ENCODE measurements around the gene APOE.

Gene APOE

GRCh38 chr19:44954278-44954648 is 48.7 kb downstream of the APOE start:
- H2BK15ac ChIP-seq (ENCODE audit: low read length), result no peak overlapping the region
- no peak overlapping the region for H3K4ac ChIP-seq (ENCODE audit: low read length)
- peak overlapping the region; percentile 74 for H3K4me2 ChIP-seq (ENCODE audit: insufficient read depth, low read length, poor library complexity, severe bottlenecking)
- H4K91ac ChIP-seq (ENCODE audit: low read depth, low read length, poor library complexity), result no peak overlapping the region
- no CpG with 5 or more reads among the region's 13 CpGs for WGBS, 2 donors (ENCODE audit: extremely low coverage in 2 of 2, insufficient read length in 2 of 2, insufficient replicate concordance in 1 of 2)
- H2BK12ac ChIP-seq (ENCODE audit: low read length), result no peak overlapping the region
- H4K8ac ChIP-seq (ENCODE audit: low read depth, low read length), result no peak overlapping the region
- H3K14ac ChIP-seq (ENCODE audit: low read length), result no peak overlapping the region
- H2BK5ac ChIP-seq (ENCODE audit: low read length), result no peak overlapping the region
- H3K79me1 ChIP-seq (ENCODE audit: low read depth, low read length), result peaks cover 15% of the 10 kb centered on the region
- peak overlapping the region; percentile 68 to 84 for H3K4me3 ChIP-seq (ENCODE audit: low read length in 2 of 2)
- H3K18ac ChIP-seq (ENCODE audit: low read length), result peak overlapping the region; percentile 51
- DNase-seq (ENCODE audit: low spot score), result no peak
- H2BK120ac ChIP-seq (ENCODE audit: low read depth, low read length), result no peak overlapping the region
- peaks cover 6 to 11% of the 10 kb centered on the region in 2 donors for H3K4me1 ChIP-seq (ENCODE audit: control insufficient read depth in 2 of 2, insufficient read depth in 1 of 2, low read depth in 1 of 2, low read length in 2 of 2)
- no peak overlapping the region for H3K23ac ChIP-seq (ENCODE audit: low read depth, low read length, poor library complexity)
- H3K27me3 ChIP-seq (ENCODE audit: control insufficient read depth in 3 of 3, insufficient read depth in 3 of 3, low read depth in 1 of 3, low read length in 3 of 3), result no peaks in the 10 kb centered on the region
- no peak overlapping the region for H2AK5ac ChIP-seq (ENCODE audit: low read depth, low read length)
- peak overlapping the region; percentile 89 for H3K27ac ChIP-seq (replicated peaks; ENCODE audit: low read length)
- peak overlapping the region; percentile 81 for H3K9ac ChIP-seq (ENCODE audit: low read depth, low read length, poor library complexity)
- H3K9me3 ChIP-seq (replicated peaks in 1 of 2; ENCODE audit: control insufficient read depth in 2 of 2, insufficient read depth in 1 of 2, low read depth in 1 of 2, low read length in 2 of 2), result no peaks in the 10 kb centered on the region
- H3K36me3 ChIP-seq (replicated peaks in 1 of 2; ENCODE audit: control insufficient read depth in 2 of 2, insufficient read depth in 2 of 2, low read length in 2 of 2), result peaks cover 5 to 8% of the 10 kb centered on the region in 2 donors
- peak overlapping the region; percentile 88 for H2AFZ ChIP-seq (ENCODE audit: low read length)

- peak within 1 kb of the TSS; percentile 87 for H3K23ac ChIP-seq (ENCODE audit: low read depth, low read length, poor library complexity)
- WGBS, 2 donors (ENCODE audit: extremely low coverage in 2 of 2, insufficient read length in 2 of 2, insufficient replicate concordance in 1 of 2), result no CpG with 5 or more reads among the region's 65 CpGs
- H2AK5ac ChIP-seq (ENCODE audit: low read depth, low read length), result no peak within 1 kb of the TSS
- no peak within 1 kb of the TSS for H3K4ac ChIP-seq (ENCODE audit: low read length)
- H2BK5ac ChIP-seq (ENCODE audit: low read length), result peak within 1 kb of the TSS; percentile 92
- peaks cover 6 to 11% of the 10 kb centered on the region in 2 donors for H3K4me1 ChIP-seq (ENCODE audit: control insufficient read depth in 2 of 2, insufficient read depth in 1 of 2, low read depth in 1 of 2, low read length in 2 of 2)
- no peaks in the 10 kb centered on the region for H3K9me3 ChIP-seq (replicated peaks in 1 of 2; ENCODE audit: control insufficient read depth in 2 of 2, insufficient read depth in 1 of 2, low read depth in 1 of 2, low read length in 2 of 2)
- H3K27me3 ChIP-seq (ENCODE audit: control insufficient read depth in 3 of 3, insufficient read depth in 3 of 3, low read depth in 1 of 3, low read length in 3 of 3), result no peaks in the 10 kb centered on the region
- peak within 1 kb of the TSS; percentile 89 for H3K27ac ChIP-seq (replicated peaks; ENCODE audit: low read length)
- H3K36me3 ChIP-seq (replicated peaks in 1 of 2; ENCODE audit: control insufficient read depth in 2 of 2, insufficient read depth in 2 of 2, low read length in 2 of 2), result peaks cover 1 to 13% of the 10 kb centered on the region in 2 donors
- H3K9ac ChIP-seq (ENCODE audit: low read depth, low read length, poor library complexity), result peak within 1 kb of the TSS; percentile 95
- peak within 1 kb of the TSS; percentile 96 for H3K18ac ChIP-seq (ENCODE audit: low read length)
- H3K14ac ChIP-seq (ENCODE audit: low read length), result peak within 1 kb of the TSS; percentile 99
- no peak within 1 kb of the TSS for H2BK15ac ChIP-seq (ENCODE audit: low read length)
- peak within 1 kb of the TSS; percentile 74 for H3K4me2 ChIP-seq (ENCODE audit: insufficient read depth, low read length, poor library complexity, severe bottlenecking)
- H2BK120ac ChIP-seq (ENCODE audit: low read depth, low read length), result no peak within 1 kb of the TSS
- peak within 1 kb of the TSS; percentile 68 to 97 for H3K4me3 ChIP-seq (ENCODE audit: low read length in 2 of 2)
- H4K91ac ChIP-seq (ENCODE audit: low read depth, low read length, poor library complexity), result no peak within 1 kb of the TSS
- no peak within 1 kb of the TSS for H4K8ac ChIP-seq (ENCODE audit: low read depth, low read length)
- H2BK12ac ChIP-seq (ENCODE audit: low read length), result no peak within 1 kb of the TSS
- peak; percentile 94 for DNase-seq (ENCODE audit: low spot score)
- peaks cover 16% of the 10 kb centered on the region for H3K79me1 ChIP-seq (ENCODE audit: low read depth, low read length)
- peak within 1 kb of the TSS; percentile 88 for H2AFZ ChIP-seq (ENCODE audit: low read length)
Observed at GRCh38 chr19:44954649-44955504, 49.3 kb downstream of the APOE start, which contains the start of gene CLPTM1. CLPTM1 (plus strand) TSS chr19:44955380; CDS start chr19:44955396, 16 bp downstream.

- Histone ChIP-seq H2AFZ (ENCODE audit: low read length) (peak overlapping the region; percentile 82), H3K27me3 (ENCODE audit: control insufficient read depth in 3 of 3, insufficient read depth in 3 of 3, low read depth in 1 of 3, low read length in 3 of 3) (no peaks in the 10 kb centered on the region), H3K79me1 (ENCODE audit: low read depth, low read length) (peaks cover 20% of the 10 kb centered on the region), H2BK12ac (ENCODE audit: low read length) (no peak overlapping the region), H2BK15ac (ENCODE audit: low read length) (no peak overlapping the region), H4K91ac (ENCODE audit: low read depth, low read length, poor library complexity) (no peak overlapping the region), H2BK5ac (ENCODE audit: low read length) (peak overlapping the region; percentile 92), H2AK5ac (ENCODE audit: low read depth, low read length) (no peak overlapping the region), H3K18ac (ENCODE audit: low read length) (peak overlapping the region; percentile 89), H3K4me3 (ENCODE audit: low read length in 2 of 2) (peak overlapping the region; percentile 68 to 97), H3K4me1 (ENCODE audit: control insufficient read depth in 2 of 2, insufficient read depth in 1 of 2, low read depth in 1 of 2, low read length in 2 of 2) (peaks cover 6 to 11% of the 10 kb centered on the region in 2 donors), H3K4ac (ENCODE audit: low read length) (no peak overlapping the region), H3K36me3 (replicated peaks in 1 of 2; ENCODE audit: control insufficient read depth in 2 of 2, insufficient read depth in 2 of 2, low read length in 2 of 2) (peaks cover 5 to 17% of the 10 kb centered on the region in 2 donors), H2BK120ac (ENCODE audit: low read depth, low read length) (no peak overlapping the region), H3K4me2 (ENCODE audit: insufficient read depth, low read length, poor library complexity, severe bottlenecking) (peak overlapping the region; percentile 72), H4K8ac (ENCODE audit: low read depth, low read length) (no peak overlapping the region), H3K27ac (replicated peaks; ENCODE audit: low read length) (no peak overlapping the region), H3K23ac (ENCODE audit: low read depth, low read length, poor library complexity) (peak overlapping the region; percentile 87), H3K9me3 (replicated peaks in 1 of 2; ENCODE audit: control insufficient read depth in 2 of 2, insufficient read depth in 1 of 2, low read depth in 1 of 2, low read length in 2 of 2) (no peaks in the 10 kb centered on the region), H3K14ac (ENCODE audit: low read length) (peak overlapping the region; percentile 99), H3K9ac (ENCODE audit: low read depth, low read length, poor library complexity) (peak overlapping the region; percentile 95)
- no CpG with 5 or more reads among the region's 40 CpGs for WGBS, 2 donors (ENCODE audit: extremely low coverage in 2 of 2, insufficient read length in 2 of 2, insufficient replicate concordance in 1 of 2)
- DNase-seq (ENCODE audit: low spot score), result no peak
Observed at GRCh38 chr19:44955505-44956439, 50.2 kb downstream of the APOE start.

Measured in neuronal stem cell (in vitro differentiated cells).